ENCODE measurements around the gene ASCL2.
"Not testable (repeated sequence)": the region's sequence is repeated elsewhere in the genome, so short reads cannot be mapped to it uniquely, and the experiment has no call there.

ASCL2 gene

DNA sequence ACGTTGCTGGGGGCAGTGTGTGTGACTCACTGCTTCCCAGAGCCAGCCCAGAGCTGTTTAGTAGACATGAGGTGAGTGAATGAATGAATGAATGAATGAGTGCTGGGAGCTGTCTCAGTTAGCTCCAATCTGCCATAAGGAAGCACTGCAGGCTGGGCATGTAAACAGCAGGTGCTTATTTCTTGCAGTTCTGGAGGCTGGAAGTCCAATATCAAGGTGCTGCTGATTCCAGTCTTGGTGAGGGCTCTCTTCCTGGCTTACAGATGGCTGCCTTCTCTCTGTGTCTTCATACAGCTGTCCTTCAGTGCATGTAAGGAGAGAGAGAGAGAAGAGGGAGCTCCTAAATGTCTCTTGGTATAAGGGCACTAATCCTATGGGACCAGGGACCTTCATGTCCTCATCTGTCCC, 27.2 kb upstream of the ASCL2 start:
- no peak for DNase-seq (ENCODE audit: low read depth in 2 of 2)

DNA sequence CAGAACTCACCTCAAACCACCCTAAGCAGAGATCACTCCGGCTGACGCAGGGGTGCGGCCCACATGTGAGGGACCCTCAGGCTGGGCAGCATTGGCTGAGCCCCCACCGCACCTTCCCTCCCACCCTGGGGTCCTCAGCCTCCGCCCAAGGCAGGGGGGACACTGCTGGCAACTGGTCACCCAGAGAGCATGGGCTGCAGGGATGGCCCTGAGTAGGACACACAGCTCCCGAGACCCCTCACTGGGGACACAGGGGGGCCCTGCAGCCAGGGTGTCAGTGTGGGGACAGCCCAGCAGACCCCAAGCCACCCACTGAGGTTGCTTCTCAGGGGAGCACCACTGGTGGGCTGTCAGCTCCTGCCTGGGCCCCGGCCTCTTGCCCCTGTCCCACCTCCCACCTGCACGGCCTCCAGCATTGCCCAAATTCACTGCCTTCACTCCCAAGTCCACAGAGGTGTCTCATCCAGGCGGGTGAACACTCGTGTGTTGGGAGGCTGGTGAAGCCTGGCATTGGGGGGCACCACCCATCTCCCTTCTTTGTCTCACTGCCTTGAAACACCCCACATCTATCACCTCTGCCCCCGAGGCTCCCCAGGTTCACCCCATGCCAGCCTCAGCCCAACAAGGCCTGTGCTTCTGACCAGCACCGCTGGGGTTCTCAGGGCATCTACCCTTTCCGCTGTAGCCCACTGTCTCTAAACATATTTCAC, 26.7 kb upstream of the ASCL2 start:
- DNase-seq (ENCODE audit: low read depth in 2 of 2): no peak

DNA sequence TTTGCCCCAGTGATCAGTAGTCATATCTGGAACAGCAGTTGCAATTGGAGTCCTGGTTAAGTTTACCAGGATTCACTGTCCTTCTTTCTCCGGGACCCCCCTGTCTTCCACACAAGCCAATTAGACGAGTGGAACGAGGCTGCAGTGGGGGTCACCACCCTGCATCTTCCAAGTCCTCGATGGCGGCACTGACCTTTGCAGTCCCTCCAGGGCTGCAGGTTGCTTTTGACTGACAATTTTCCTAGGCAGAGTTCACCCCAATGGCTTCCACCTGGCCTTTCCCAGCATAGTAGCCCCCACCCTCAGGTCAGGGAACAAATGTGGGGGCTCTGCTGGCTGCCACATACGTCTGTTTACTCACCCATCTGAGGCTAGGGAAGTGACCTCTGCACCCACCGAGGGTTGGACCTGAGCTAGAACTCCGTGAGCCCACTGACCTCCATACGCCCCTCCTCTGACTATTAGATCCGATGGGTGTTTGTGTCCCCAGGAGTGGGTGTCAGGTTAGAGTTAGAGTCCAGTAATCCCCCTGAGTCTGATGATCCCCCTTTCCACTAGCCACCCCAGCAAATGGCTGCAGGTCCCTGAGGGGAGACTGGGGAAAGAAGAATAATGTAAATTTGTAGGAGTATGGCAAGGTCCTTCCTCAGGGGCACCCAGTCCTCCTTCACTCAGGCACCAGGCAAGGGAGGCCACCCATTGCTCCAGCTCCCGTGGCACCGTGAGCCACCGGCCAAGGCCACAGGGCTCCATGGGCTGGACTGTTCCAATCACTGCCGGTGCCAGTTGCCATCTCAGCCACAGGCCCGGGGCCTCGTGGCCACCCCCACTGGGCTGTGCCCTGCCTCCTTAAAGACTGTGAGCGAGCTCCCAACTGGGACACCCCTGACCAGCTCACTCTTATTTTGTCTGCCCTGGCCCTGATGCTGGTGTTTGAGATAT, 25.9 kb upstream of the ASCL2 start:
- DNase-seq (ENCODE audit: low read depth in 2 of 2): no peak

DNA sequence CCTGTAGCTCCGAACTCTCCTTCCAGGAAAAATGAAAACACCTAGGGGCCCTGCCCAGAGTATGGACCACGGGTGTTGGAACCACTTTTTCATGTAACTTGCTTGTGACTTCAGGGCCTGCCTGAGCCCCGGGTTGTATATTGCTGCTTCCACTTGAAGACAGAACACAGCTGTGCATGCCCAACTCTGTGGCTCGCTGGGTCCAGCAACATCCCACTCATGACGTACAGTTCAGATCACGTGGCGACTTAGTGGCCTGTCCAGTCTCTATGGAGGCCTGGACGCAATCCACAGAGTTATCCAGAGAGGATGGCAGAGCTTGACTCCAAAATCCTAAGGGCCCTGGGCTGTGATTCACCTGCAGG, 24.5 kb upstream of the ASCL2 start:
- DNase-seq (ENCODE audit: low read depth in 2 of 2): no peak

DNA sequence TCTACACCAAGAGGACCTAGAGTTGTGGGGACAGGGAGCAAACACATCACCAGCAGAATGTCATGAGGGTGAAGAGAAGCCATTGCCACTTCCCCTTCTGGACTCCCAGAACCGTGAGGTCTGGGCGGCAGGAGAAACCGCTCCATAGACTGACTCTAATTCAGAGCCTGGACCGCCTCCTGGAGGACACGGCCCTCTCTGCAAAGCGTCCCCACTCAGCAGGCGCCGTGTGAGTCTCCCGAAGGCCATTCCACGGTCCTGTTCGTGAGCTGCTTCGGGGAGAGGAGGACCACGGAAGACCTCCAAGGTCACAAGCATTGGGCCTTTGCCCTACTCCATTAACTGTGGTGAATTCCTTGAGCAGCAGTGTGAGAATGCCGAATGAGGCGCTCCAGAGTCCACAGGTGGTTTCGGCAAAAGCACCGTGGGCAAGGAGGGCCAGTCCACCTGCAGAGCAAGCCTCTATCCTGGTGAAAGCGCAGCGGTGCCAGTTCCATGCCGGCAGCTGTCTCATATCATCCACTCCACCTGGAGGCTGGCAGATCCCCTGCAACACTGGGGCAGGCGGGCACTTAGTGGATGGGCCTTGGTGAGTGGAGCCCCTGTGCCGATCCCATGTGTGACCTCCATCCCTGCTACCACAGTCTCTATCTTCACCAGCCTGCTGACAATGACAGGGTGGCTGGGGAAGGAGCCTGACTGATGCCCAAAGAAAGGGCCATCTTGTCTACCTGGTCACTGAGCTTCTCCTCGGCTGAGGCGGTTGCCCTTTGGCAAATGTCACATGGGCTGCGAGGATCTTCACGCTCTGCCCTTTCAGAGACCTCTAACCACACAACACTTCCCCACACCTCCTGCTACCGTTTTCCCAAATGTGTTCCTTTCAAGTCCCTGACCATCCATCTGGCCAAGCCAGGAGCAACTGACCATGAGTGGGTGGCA, 23.9 kb upstream of the ASCL2 start:
- no peak for DNase-seq (ENCODE audit: low read depth in 2 of 2)

DNA sequence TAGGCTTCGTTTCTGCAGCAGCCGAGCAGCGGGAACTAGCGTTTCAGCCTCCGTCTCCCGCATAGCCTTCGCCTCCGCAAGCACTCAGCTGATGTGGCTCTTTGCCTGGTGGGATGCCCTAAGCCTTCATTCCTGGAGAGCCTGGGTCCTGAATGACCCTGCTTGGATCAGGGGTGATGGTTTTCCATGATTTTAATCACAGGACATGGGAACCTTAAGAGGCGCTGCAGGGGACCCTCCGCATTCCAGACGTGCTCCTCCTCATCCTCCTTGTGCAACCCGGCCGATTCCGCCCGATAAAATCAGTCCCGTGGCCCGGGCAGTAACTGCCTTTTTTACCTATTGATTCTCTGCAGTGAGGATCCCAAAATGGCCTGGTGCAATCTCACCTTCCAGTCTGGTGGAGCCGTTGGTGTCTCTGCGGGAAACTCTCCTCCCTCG, 23.2 kb upstream of the ASCL2 start:
- no peak for DNase-seq (ENCODE audit: low read depth in 2 of 2)

DNA sequence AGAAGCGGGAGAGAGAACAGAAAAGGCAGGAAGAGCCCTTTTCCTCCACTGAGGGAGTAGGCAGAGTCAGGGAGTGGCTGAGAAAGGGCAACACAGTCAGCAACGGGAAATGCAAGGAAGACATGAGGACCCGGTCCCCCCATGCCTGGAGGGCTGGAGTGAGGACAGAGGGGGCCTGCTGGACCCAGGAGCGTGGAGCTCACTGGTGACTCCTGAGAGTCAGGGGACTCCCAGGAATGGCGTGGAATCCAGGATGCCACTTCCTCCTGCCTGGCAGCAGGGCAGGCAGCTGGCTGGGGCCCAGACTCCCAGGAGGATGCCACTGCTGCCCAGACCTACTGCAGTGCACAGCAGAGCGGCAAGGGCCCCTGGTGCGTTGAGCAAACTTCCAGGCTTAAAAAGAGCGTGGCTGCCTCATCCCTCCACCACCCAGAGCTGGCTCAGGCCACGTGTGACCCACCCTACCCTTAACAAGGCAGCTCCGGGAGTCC, 20.0 kb upstream of the ASCL2 start:
- DNase-seq (ENCODE audit: low read depth in 2 of 2): no peak

DNA sequence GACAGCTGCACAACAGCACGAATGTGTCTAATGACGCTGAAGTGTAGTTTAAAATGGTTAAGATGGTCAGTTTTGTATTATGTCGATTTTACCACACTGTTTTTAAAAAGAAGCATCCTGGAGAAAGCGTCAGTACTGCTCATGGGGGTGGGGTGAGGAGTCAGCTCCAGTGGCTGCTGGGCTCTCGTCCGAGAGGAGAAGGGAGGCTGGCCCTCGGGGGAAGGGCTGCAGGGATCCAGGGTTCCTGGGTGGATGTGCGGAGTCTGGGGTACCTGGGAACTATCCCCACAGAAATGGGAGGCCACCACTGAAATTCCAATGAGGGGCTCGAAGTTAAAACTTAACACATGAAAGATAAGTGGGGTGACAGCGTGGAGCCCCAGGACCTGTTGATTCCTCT, 19.5 kb upstream of the ASCL2 start:
- DNase-seq (ENCODE audit: low read depth in 2 of 2): no peak

DNA sequence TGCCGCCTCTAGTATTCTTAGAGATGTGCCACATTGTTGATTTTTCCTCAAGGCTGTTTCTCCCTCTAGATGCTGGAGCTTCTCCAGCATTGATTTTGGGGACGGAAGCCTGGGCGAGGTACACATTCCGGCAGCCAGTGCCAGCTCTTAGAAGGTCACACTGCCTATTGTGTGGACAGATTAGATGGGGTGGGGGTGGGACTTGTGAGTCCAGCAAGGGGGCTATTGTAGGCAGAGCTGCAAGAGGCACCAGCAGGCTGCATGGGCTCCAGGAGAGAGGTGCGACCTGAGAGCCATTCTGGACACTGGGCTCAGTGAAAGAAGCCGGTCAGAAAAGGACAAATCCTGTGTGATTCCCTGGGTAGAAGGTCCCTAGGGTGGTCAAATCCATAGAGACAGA, 19.0 kb upstream of the ASCL2 start:
- no peak for DNase-seq (ENCODE audit: low read depth in 2 of 2)

DNA sequence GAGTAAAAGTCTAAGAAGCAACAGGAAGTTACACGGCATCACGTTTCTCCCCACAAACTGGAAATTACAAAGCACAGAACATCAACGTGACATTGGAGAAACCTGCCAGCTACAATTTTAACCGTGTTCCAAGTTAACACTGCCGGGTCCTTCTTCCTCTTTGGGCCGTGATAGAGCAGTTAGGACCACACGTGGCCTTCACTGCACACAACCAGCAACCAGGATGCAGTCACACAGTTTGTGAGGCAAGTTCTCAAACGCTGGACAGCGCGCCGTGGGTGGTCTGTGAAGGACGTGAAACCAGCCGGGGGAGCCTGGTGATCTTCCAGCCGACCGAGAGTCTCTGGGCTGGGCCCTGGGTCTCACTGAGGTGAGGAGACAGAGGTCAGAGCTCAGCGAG, 16.7 kb upstream of the ASCL2 start:
- DNase-seq (ENCODE audit: low read depth in 2 of 2): no peak

DNA sequence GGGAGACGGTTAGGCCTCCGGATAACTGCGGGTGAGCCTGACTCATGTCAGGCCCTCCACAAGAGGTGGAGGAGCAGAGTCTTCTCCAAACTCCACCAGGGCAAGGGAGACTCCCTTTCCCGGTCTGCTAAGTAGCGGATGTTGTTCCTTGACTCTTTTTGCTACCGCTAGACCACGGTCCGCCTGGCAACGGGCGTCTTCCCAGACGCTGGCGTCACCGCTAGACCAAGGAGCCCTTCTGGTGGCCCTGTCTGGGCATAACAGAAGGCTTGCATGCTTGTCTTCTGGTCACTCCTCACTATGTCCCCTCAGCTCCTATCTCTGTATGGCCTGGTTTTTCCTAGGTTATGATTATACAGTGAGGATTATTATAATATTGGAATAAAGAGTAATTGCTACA, 16.0 kb upstream of the ASCL2 start:
- not testable (repeated sequence) for DNase-seq (ENCODE audit: low read depth in 2 of 2)

DNA sequence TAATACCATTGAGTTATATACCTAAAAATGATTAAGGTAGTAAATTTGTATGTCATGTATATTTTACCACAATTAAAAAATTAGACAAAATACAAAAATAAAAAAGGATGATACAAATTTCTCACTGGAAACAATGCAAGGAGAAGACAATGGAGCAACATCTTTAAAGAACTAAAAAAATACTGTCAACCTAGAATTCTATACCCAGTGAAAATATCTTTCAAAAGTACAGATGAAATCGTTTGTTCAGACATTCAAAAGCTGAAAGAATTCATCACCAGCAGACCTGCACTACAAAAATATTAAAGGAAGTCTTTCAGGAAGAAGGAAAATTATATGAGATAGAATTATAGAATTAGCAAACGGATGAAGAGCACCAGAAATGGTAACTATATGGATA, 9.8 kb upstream of the ASCL2 start:
- no peak for DNase-seq (ENCODE audit: low read depth in 2 of 2)

DNA sequence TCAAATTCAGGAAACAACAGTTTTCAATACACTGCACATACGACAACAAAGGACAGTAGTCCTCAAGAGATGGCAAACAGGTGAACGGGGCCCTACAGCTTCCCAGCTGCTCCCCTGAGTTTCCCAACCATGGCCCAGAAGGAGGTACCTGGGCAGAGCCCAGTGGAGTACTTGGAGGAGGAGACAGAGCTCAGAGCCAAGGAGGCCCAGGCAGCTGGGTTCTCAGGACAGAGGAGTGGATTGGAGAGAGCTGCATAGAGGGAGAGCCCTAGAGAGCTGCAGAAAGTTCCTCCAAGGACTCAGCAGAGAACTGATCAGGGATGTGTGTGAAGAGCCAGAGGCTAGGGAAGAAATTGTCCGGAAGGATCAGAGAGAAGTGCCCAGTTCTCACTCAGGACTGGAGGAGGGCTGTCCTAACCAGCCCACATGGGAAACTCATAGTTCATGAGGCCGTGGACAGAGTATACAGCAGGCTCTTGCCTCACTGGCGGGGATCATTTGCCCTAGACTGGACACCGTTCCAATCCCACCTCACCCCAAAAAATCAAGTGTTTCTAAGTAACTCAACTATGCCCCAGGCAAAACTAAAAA, 7.6 kb upstream of the ASCL2 start:
- DNase-seq (ENCODE audit: low read depth in 2 of 2): no peak

DNA sequence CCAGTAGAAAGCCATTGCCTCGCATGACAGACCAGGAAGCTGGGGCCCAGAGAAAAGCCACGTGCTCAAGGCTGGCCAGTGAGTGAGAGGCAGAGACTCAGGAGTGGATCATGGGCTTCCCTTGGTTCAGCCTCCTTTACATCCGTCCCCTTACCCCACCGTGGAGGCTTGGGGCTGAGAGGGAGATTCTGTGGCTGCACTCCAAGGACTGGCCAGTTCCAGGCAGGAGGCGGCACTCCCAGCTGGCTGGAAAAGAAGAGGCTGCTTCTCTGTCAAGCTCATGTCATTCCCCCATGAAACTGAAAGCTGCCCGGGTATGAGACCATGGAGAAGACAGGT, 6.6 kb upstream of the ASCL2 start:
- no peak for DNase-seq (ENCODE audit: low read depth in 2 of 2)

DNA sequence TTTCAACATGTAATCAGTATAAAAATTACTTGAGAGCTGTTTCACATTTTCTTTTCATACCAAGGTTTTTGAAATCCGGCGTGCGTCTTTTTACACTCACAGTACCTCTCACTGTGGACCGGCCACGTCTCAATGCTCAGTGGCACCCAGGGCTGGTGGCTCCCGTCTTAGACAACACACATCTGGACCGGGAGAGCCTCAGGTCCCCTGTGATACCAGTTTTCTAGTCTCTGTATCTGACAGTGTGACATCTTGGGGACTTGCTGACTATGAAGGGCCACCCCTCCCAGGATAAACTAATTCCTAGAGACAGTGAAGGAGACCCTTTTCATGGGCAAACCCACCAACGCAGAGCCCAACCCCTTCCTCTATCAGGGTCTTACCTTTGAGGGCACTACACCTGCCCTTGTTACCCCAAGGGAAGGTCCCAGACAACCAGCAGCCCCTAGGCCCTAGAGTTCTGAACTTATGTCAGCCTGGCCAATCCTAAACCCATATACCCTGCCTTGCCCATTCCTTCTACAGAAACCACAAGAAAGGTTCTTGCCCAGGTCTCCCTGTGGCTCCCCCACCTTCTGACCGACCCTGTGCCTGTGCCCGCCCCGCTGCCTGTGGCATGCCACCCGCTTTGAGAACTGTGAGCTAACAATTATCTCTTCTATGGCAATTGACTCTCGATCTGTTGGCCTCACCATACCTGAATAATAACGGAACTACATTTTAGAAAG, 6.1 kb upstream of the ASCL2 start:
- no peak for DNase-seq (ENCODE audit: low read depth in 2 of 2)

DNA sequence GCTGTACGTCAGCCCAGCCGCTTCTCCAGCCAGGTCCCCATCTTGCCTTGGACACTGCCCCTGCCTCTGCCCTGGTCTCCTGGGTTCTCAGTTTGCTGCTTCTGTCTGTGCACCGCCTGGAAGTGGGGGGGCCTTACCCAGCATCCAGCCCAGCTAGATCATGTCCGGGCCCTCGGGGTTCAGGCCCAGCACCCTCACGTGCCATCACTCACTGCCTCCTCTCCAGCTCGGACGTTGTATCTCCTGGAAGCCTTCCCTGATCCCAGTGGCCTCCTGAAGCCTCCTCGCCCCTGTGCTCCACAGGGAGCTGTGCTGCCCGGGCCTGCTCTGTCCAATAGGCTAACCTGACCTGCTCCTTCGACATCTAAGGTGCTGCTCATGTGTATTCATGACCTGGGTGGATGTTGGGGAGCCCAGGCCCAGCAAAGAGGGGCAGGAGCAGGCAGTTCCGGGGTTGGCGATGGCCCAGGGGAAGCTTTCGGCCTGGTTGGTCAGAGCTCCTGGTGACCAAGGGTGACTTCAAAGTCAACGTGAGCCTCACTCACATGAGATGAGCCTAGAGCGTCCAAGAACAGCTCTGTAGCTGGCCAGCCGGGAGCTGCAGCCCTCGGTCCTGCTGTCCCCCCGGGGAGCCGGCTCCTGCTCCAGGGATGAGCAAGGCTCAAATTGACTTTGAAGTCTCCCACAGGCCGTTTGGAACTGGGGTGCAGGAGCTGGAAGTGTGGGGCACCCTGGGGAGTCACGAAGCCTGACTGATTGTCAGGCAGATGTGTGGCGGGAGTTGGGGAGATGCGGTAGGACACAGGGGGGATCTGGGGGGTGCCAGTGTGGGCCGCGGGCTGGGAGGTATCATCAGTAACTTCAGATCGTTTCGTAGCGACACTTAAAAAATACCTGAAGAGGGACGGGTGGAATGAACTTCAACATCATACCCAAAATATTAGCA, 5.2 kb upstream of the ASCL2 start:
- DNase-seq (ENCODE audit: low read depth in 2 of 2): no peak

DNA sequence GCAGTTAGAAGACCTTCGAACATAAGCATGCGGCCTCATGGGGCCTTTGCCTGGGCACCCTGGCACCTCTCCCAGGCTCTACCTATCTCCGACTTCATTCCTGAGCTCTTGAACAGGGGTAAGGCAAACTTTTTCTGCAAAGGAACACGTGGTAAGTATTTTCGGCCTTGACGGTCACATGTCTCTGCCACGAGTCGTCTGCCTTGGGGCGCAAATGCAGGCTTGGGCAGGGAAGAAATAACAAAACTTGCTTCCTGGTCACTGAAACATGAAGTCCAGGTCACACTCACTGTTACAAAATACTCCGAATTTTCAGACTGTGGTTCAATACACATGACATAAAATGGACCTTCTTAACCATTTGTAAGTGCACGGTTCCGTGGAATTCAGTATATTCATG, 3.4 kb upstream of the ASCL2 start:
- no peak for DNase-seq (ENCODE audit: low read depth in 2 of 2)

DNA sequence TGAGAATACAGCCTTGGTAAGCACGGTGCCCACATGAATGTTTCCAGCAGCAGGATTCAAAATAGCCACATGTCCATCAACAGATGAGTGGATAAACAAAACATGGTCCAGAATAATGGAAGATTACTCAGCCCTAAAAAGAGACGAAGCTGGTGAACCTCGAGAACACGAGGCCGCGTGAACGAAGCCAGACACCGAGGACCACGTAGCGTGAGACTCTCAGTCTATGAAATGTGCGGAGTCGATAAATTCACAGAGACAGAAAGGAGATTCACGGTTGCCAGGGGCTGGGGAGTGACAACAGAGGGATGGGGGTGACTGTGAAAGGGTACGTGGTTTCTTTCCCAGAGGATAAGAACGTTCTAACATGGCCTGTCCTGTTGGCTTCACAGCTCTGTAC, 2.9 kb upstream of the ASCL2 start:
- DNase-seq (ENCODE audit: low read depth in 2 of 2): no peak

DNA sequence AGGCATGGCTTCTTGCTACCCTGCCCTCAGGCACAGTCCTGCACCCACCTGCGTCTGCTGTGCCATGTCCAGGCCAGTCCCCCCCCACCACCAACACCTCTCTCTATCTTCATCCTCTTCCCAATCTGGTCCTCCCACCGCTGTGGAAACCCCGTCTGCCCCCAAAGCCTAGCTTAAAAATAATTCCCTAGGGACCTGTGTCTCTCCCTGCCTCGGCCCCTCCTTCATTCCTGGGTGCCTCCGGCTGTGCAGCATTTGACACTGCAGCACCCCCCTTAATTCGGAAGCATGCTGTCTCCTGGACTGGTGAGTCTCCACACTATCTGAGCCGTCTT, 2.5 kb upstream of the ASCL2 start:
- no peak for DNase-seq (ENCODE audit: low read depth in 2 of 2)

Measured in stimulated activated CD4-positive, alpha-beta T cell treated with anti-CD3 and anti-CD28 coated beads, Interleukin-1b, Interleukin-23, amount 100 ng/mL, for 4 hours (primary cell).